HG03175 (cell line): ENCODE data around the gene INCA1.

ENCODE experiments used
- ATAC-seq: cut with Tn5 transposase; IDR thresholded peaks from one replicate; pipeline ENCODE4 v1.9.1; 2021; ENCODE audit warnings: mild to moderate bottlenecking, moderate library complexity; ENCODE audit not compliant: unreplicated experiment

Gene INCA1

GRCh38 chr17:4972752-4973151 lies 24.6 kb downstream of the INCA1 start:
- ATAC-seq = no peak

- no peak for ATAC-seq
Measured at GRCh38 chr17:4972322-4972721, 25.0 kb downstream of the INCA1 start.

- no peak for ATAC-seq
Measured at GRCh38 chr17:4971826-4972225, 25.5 kb downstream of the INCA1 start.

GRCh38 chr17:4970273-4970672 lies 27.0 kb downstream of the INCA1 start:
- no peak for ATAC-seq

GRCh38 chr17:4969551-4970173 lies 27.7 kb downstream of the INCA1 start:
- ATAC-seq = no peak

- no peak for ATAC-seq
Measured at GRCh38 chr17:4969047-4969550, 28.2 kb downstream of the INCA1 start.

- no peak for ATAC-seq
Measured at GRCh38 chr17:4968486-4969046, 28.8 kb downstream of the INCA1 start.

GRCh38 chr17:4967539-4968485 lies 29.5 kb downstream of the INCA1 start, which contains the start of gene SPAG7:
SPAG7 (minus strand) TSS chr17:4967817; CDS start chr17:4967804, 13 bp downstream.
- ATAC-seq = peak; percentile 62

- ATAC-seq = peak; percentile 84
Measured at GRCh38 chr17:4966844-4967538, 30.3 kb downstream of the INCA1 start.

- ATAC-seq = no peak
Measured at GRCh38 chr17:4965311-4965986, 31.9 kb downstream of the INCA1 start.

GRCh38 chr17:4960279-4960922 lies 36.9 kb downstream of the INCA1 start:
- ATAC-seq = no peak

GRCh38 chr17:4959261-4959965 lies 37.9 kb downstream of the INCA1 start:
- ATAC-seq = no peak

GRCh38 chr17:4958102-4958501 lies 39.2 kb downstream of the INCA1 start:
- no peak for ATAC-seq

- no peak for ATAC-seq
Measured at GRCh38 chr17:4956493-4957061, 40.7 kb downstream of the INCA1 start.

GRCh38 chr17:4955091-4955490 lies 42.2 kb downstream of the INCA1 start:
- ATAC-seq = no peak

GRCh38 chr17:4953451-4953961 lies 43.8 kb downstream of the INCA1 start:
- ATAC-seq = no peak

GRCh38 chr17:4951486-4951885 lies 45.8 kb downstream of the INCA1 start:
- no peak for ATAC-seq

GRCh38 chr17:4950746-4951204 lies 46.5 kb downstream of the INCA1 start, which contains the start of gene ENO3:
ENO3 (plus strand) TSS chr17:4951119; CDS start chr17:4951830, 711 bp downstream.
- ATAC-seq = no peak
